CD14-positive monocyte (primary cell): ENCODE measurements around the gene PIEZO2. TPM values are rescaled to one million over a fixed set of nuclear protein-coding genes. Genes with fewer than 3 reads are reported as not detected.

Experiments
- DNase-seq, 3 donors: peaks; one replicate each; pipeline ENCODE4 v3.0.0-alpha.2; 2011 to 2022
- H2AFZ ChIP-seq: 2 replicates; pipeline ENCODE4 v1.6.0; 2012; ENCODE audit warnings: mild to moderate bottlenecking, low read depth, low read length, inconsistent platforms; ENCODE audit not compliant: insufficient read depth, poor library complexity, severe bottlenecking
- H3K27ac ChIP-seq, 2 donors: 1 replicate in 1 of 2; 2 replicates in 1 of 2; pipeline ENCODE4 v1.5.1; 2012 to 2013; ENCODE audit warnings: low read length in 2 of 2, control low read depth in 1 of 2, inconsistent platforms in 1 of 2, low read depth in 1 of 2, mild to moderate bottlenecking in 1 of 2
- H3K27me3 ChIP-seq, 2 donors: one replicate each; pipeline versions ENCODE4 v1.6.0 to v1.6.1; 2011 to 2013; ENCODE audit warnings: low read length in 2 of 2; ENCODE audit not compliant: control insufficient read depth in 2 of 2, insufficient read depth in 2 of 2
- H3K36me3 ChIP-seq, 2 donors: replicated peaks in 1 of 2; 1 replicate in 1 of 2; 2 replicates in 1 of 2; pipeline versions ENCODE4 v1.5.1 to v1.6.1; 2012 to 2013; ENCODE audit warnings: low read length in 2 of 2, control low read depth in 1 of 2, inconsistent platforms in 1 of 2, mild to moderate bottlenecking in 1 of 2; ENCODE audit not compliant: insufficient read depth in 2 of 2, control insufficient read depth in 1 of 2
- H3K4me1 ChIP-seq, 2 donors: 1 replicate in 1 of 2; 2 replicates in 1 of 2; pipeline versions ENCODE4 v1.5.1 to v1.6.1; 2012 to 2013; ENCODE audit warnings: low read length in 2 of 2, control low read depth in 1 of 2, inconsistent platforms in 1 of 2, mild to moderate bottlenecking in 1 of 2, moderate library complexity in 1 of 2; ENCODE audit not compliant: insufficient read depth in 2 of 2, control insufficient read depth in 1 of 2
- H3K4me2 ChIP-seq: replicated peaks from 2 replicates; pipeline ENCODE3; 2012; ENCODE audit warnings: low read length, moderate library complexity, mild to moderate bottlenecking; ENCODE audit not compliant: poor library complexity, severe bottlenecking; ENCODE audit errors: extremely low read depth
- H3K4me3 ChIP-seq, 3 experiments: fragments of 200-600 bp in 1 of 3; sonication (generic) in 1 of 3; replicated peaks in 1 of 3; 1 replicate in 2 of 3; 2 replicates in 1 of 3; pipeline ENCODE4 v1.5.1; 2011 to 2013; ENCODE audit warnings: low read length in 3 of 3, mild to moderate bottlenecking in 3 of 3, control low read depth in 2 of 3, low read depth in 2 of 3, inconsistent platforms in 1 of 3, moderate library complexity in 1 of 3
- H3K79me2 ChIP-seq: 2 replicates; pipeline ENCODE4 v1.6.0; 2012; ENCODE audit warnings: mild to moderate bottlenecking, control low read depth, inconsistent platforms, low read length, moderate library complexity; ENCODE audit not compliant: insufficient read depth
- H3K9ac ChIP-seq: 2 replicates; pipeline ENCODE4 v1.6.0; 2017; ENCODE audit warnings: low read length, mild to moderate bottlenecking; ENCODE audit not compliant: insufficient read depth, poor library complexity, severe bottlenecking
- H3K9me3 ChIP-seq, 2 donors: replicated peaks in 1 of 2; 1 replicate in 1 of 2; 2 replicates in 1 of 2; pipeline versions ENCODE4 v1.5.1 to v1.6.1; 2012 to 2013; ENCODE audit warnings: low read length in 2 of 2, control low read depth in 1 of 2; ENCODE audit not compliant: control insufficient read depth in 1 of 2, insufficient read depth in 1 of 2
- H4K20me1 ChIP-seq: 2 replicates; pipeline ENCODE4 v1.6.0; 2012; ENCODE audit warnings: mild to moderate bottlenecking, low read length, control low read depth, moderate library complexity; ENCODE audit not compliant: insufficient read depth
- H3K27ac Mint-ChIP-seq, 7 donors: one replicate each; pipeline ENCODE4 v1.8.0; 2020; ENCODE audit warnings: mild to moderate bottlenecking in 7 of 7, mixed read lengths in 7 of 7, moderate library complexity in 6 of 7, inconsistent platforms in 2 of 7
- H3K27me3 Mint-ChIP-seq, 3 donors: one replicate each; pipeline ENCODE4 v1.8.0; 2021 to 2022; ENCODE audit warnings: low read depth in 3 of 3, mild to moderate bottlenecking in 3 of 3, mixed read lengths in 3 of 3, moderate library complexity in 3 of 3, inconsistent platforms in 1 of 3
- H3K36me3 Mint-ChIP-seq, 2 donors: one replicate each; pipeline ENCODE4 v1.8.0; 2020; ENCODE audit warnings: mixed read lengths in 2 of 2, inconsistent platforms in 1 of 2, mild to moderate bottlenecking in 1 of 2
- H3K4me1 Mint-ChIP-seq: one replicate; pipeline ENCODE4 v1.8.0; 2020; ENCODE audit warnings: mild to moderate bottlenecking, mixed read lengths
- H3K4me3 Mint-ChIP-seq, 2 donors: one replicate each; pipeline ENCODE4 v1.8.0; 2020; ENCODE audit warnings: mild to moderate bottlenecking in 2 of 2, mixed read lengths in 2 of 2, moderate library complexity in 1 of 2
- H3K9me3 Mint-ChIP-seq, 7 donors: one replicate each; pipeline ENCODE4 v1.8.0; 2020 to 2022; ENCODE audit warnings: mixed read lengths in 7 of 7, mild to moderate bottlenecking in 6 of 7, moderate library complexity in 6 of 7, inconsistent platforms in 2 of 7
- CTCF ChIP-seq: fragments of 200-600 bp; IDR thresholded peaks from one replicate; pipeline ENCODE4 v1.8.0; 2022; ENCODE audit warnings: antibody characterized with exemption, mild to moderate bottlenecking
- WGBS: methylation state at CpG from one replicate; pipeline ENCODE4 v1.1.5; 2013; ENCODE audit warnings: missing lambda C conversion rate; ENCODE audit not compliant: insufficient coverage; 5-methylcytosine and 5-hydroxymethylcytosine counted together
- intact Hi-C, 2 donors: fragments of 100-400 bp; cut with micrococcal nuclease; formaldehyde crosslinking; loops; one replicate each; pipeline versions ENCODE4 v1.15.0 to v1.15.1; 2023
- polyA plus RNA-seq, 3 donors: library from polyadenylated mRNA; depleted of rRNA in 1 of 3; unstranded in 2 of 3; stranded (reverse) in 1 of 3; fragments of 300-500 nt in 2 of 3; fragments of >200 nt in 1 of 3; fragmentation: Illumina TruSeq in 2 of 3; gene quantifications; 1 replicate in 2 of 3; 2 replicates in 1 of 3; pipeline ENCODE4 v1.2.3, GENCODE V29; 2012 to 2021

PIEZO2 gene
- polyA plus RNA-seq, 3 donors = not detected

- Histone ChIP-seq H3K27me3 (no peaks in the 10 kb centered on the region), H3K27ac (no peak overlapping the region), H3K9me3 (no peaks in the 10 kb centered on the region), H3K4me2 (no peak overlapping the region), H3K79me2 (no peaks in the 10 kb centered on the region), H3K9ac (no peak overlapping the region), H3K36me3 (no peaks in the 10 kb centered on the region), H2AFZ (no peak overlapping the region), H4K20me1 (no peaks in the 10 kb centered on the region), H3K4me3 (no peak overlapping the region), H3K4me1 (no peaks in the 10 kb centered on the region)
- H3K27me3 Mint-ChIP-seq = peaks cover 2 to 6% (median 4%) of the 10 kb centered on the region in 3 donors
- DNase-seq = no peak
- no peaks in the 10 kb centered on the region for H3K36me3 Mint-ChIP-seq
- H3K27ac Mint-ChIP-seq = no peak overlapping the region
- no peak overlapping the region for H3K4me3 Mint-ChIP-seq
- TF ChIP-seq CTCF = no peak
- peaks cover 0 to 2% (median 0%) of the 10 kb centered on the region in 7 donors for H3K9me3 Mint-ChIP-seq
- H3K4me1 Mint-ChIP-seq = peaks cover 10% of the 10 kb centered on the region
- intact Hi-C loops = no loop called here
- no CpG with 5 or more reads among the region's 2 CpGs for WGBS
These were observed 256.2 kb downstream of the PIEZO2 start for GRCh38 chr18:10893196-10893595.

- no peak overlapping the region for H3K9ac ChIP-seq
- Mint-ChIP-seq H3K27me3 (peaks cover 1 to 4% (median 4%) of the 10 kb centered on the region in 3 donors), H3K4me3 (no peak overlapping the region), H3K36me3 (no peaks in the 10 kb centered on the region), H3K4me1 (peaks cover 10% of the 10 kb centered on the region), H3K27ac (no peak overlapping the region), H3K9me3 (peaks cover 0 to 2% (median 0%) of the 10 kb centered on the region in 7 donors)
- intact Hi-C loops = no loop called here
- no peaks in the 10 kb centered on the region for H3K27me3 ChIP-seq
- H3K9me3 ChIP-seq = no peaks in the 10 kb centered on the region
- TF ChIP-seq CTCF = no peak
- no peak overlapping the region for H2AFZ ChIP-seq
- H4K20me1 ChIP-seq = no peaks in the 10 kb centered on the region
- DNase-seq = no peak
- H3K4me1 ChIP-seq = no peaks in the 10 kb centered on the region
- no peak overlapping the region for H3K4me3 ChIP-seq
- no peak overlapping the region for H3K27ac ChIP-seq
- H3K79me2 ChIP-seq = no peaks in the 10 kb centered on the region
- H3K36me3 ChIP-seq = no peaks in the 10 kb centered on the region
- H3K4me2 ChIP-seq = no peak overlapping the region
- no CpG with 5 or more reads among the region's 1 CpG for WGBS
These were observed 256.6 kb downstream of the PIEZO2 start for GRCh38 chr18:10892786-10893185.
